H1 (cell line): Measurements from ENCODE around the gene RWDD4. TPM values are rescaled to one million over a fixed set of nuclear protein-coding genes. Genes with fewer than 3 reads are reported as not detected.

Source experiments
- CTCF ChIA-PET: fragments of 300-600 bp; sonication (Branson Sonifier 250); formaldehyde crosslinking; loops from one replicate; lab custom pipeline; 2021; ENCODE audit not compliant: partially characterized antibody; lab: Charles Lee
- POLR2A ChIA-PET: fragments of 300-600 bp; sonication (Branson Sonifier 250); formaldehyde crosslinking; loops from one replicate; lab custom pipeline; 2021; ENCODE audit warnings: inconsistent platforms; ENCODE audit not compliant: partially characterized antibody; lab: Charles Lee
- DNase-seq, 2 experiments: peaks; one replicate each; pipeline versions ENCODE4 v3.0.0 to v3.0.0-alpha.2; 2010 to 2022; ENCODE audit warnings: low spot score in 2 of 2, low read depth in 1 of 2, mixed read lengths in 1 of 2
- FAIRE-seq: peaks from 2 replicates; lab custom pipeline; 2011; peaks lifted over from hg19 to GRCh38; lab: Jason Lieb, UNC
- H2AFZ ChIP-seq: 2 replicates; pipeline ENCODE4 v1.8.1; 2012; ENCODE audit warnings: low read length, inconsistent platforms
- H2AK5ac ChIP-seq: 2 replicates; pipeline ENCODE4 v1.6.1; 2013; ENCODE audit warnings: low read depth, low read length
- H2BK120ac ChIP-seq: replicated peaks from 2 replicates; pipeline ENCODE3; 2013; ENCODE audit warnings: low read depth, low read length, inconsistent platforms
- H2BK12ac ChIP-seq: 2 replicates; pipeline ENCODE4 v1.6.1; 2013; ENCODE audit warnings: low read depth, low read length
- H2BK15ac ChIP-seq: 2 replicates; pipeline ENCODE4 v1.6.1; 2013; ENCODE audit warnings: low read length
- H2BK20ac ChIP-seq: 2 replicates; pipeline ENCODE4 v1.6.1; 2013; ENCODE audit warnings: low read length
- H2BK5ac ChIP-seq: 2 replicates; pipeline ENCODE4 v1.6.1; 2013; ENCODE audit warnings: low read depth, low read length
- H3K14ac ChIP-seq: 2 replicates; pipeline ENCODE4 v1.6.1; 2013; ENCODE audit warnings: inconsistent platforms; ENCODE audit not compliant: insufficient read length
- H3K18ac ChIP-seq: 2 replicates; pipeline ENCODE4 v1.6.1; 2013; ENCODE audit warnings: low read length; ENCODE audit errors: extremely low read depth
- H3K23ac ChIP-seq: 2 replicates; pipeline ENCODE4 v1.6.1; 2013; ENCODE audit warnings: inconsistent platforms; ENCODE audit not compliant: insufficient read length
- H3K23me2 ChIP-seq: 2 replicates; pipeline ENCODE4 v1.6.1; 2013; ENCODE audit warnings: low read depth, low read length
- H3K27ac ChIP-seq: 2 replicates; pipeline ENCODE4 v1.6.1; 2011; ENCODE audit warnings: low read depth, low read length, inconsistent platforms
- H3K27me3 ChIP-seq, 4 experiments: replicated peaks in 1 of 4; 1 replicate in 1 of 4; 2 replicates in 3 of 4; pipeline versions ENCODE4 v1.6.1 to v1.8.1; 2011 to 2013; ENCODE audit warnings: low read length in 3 of 4, mild to moderate bottlenecking in 3 of 4, inconsistent platforms in 2 of 4, mixed read lengths in 2 of 4, moderate library complexity in 1 of 4; ENCODE audit not compliant: control insufficient read depth in 3 of 4, insufficient read depth in 3 of 4; ENCODE audit errors: extremely low read depth in 1 of 4
- H3K36me3 ChIP-seq, 4 experiments: 2 replicates each; pipeline versions ENCODE4 v1.6.1 to v1.8.1; 2011 to 2013; ENCODE audit warnings: mild to moderate bottlenecking in 4 of 4, low read length in 3 of 4, moderate library complexity in 2 of 4, control low read depth in 1 of 4, inconsistent platforms in 1 of 4; ENCODE audit not compliant: insufficient read depth in 4 of 4, control insufficient read depth in 2 of 4
- H3K4ac ChIP-seq: replicated peaks from 2 replicates; pipeline ENCODE3; 2013; ENCODE audit warnings: low read length, low read depth, mixed read lengths, inconsistent platforms; ENCODE audit not compliant: insufficient read length
- H3K4me1 ChIP-seq, 4 experiments: replicated peaks in 1 of 4; 1 replicate in 1 of 4; 2 replicates in 3 of 4; pipeline versions ENCODE4 v1.6.1 to v1.8.1; 2011 to 2013; ENCODE audit warnings: low read length in 3 of 4, inconsistent platforms in 2 of 4, mixed read lengths in 1 of 4; ENCODE audit not compliant: insufficient read depth in 4 of 4, control insufficient read depth in 3 of 4
- H3K4me2 ChIP-seq, 2 experiments: 2 replicates each; pipeline versions ENCODE4 v1.6.1 to v1.8.1; 2011 to 2013; ENCODE audit warnings: low read depth in 2 of 2, low read length in 2 of 2, control low read depth in 1 of 2, inconsistent platforms in 1 of 2, mild to moderate bottlenecking in 1 of 2; ENCODE audit not compliant: insufficient read depth in 1 of 2
- H3K4me3 ChIP-seq, 4 experiments: fragments of 200-600, 300-600 bp in 1 of 4; sonication (generic), shearing (Covaris generic), sonication (Bioruptor Twin) in 1 of 4; 2 replicates each; pipeline versions ENCODE4 v1.5.1 to v1.8.1; 2011 to 2016; ENCODE audit warnings: low read length in 4 of 4, low read depth in 3 of 4, control low read depth in 2 of 4, inconsistent platforms in 2 of 4, mild to moderate bottlenecking in 2 of 4, mixed read lengths in 1 of 4, moderate library complexity in 1 of 4; ENCODE audit not compliant: insufficient read depth in 2 of 4; ENCODE audit errors: extremely low read depth in 1 of 4
- H3K56ac ChIP-seq: replicated peaks from 2 replicates; pipeline ENCODE3; 2013; ENCODE audit warnings: low read depth, mild to moderate bottlenecking, mixed read lengths, low read length, inconsistent platforms; ENCODE audit not compliant: insufficient read length
- H3K79me1 ChIP-seq: 2 replicates; pipeline ENCODE4 v1.6.1; 2013; ENCODE audit warnings: low read depth, low read length, control low read depth
- H3K79me2 ChIP-seq, 2 experiments: 2 replicates each; pipeline versions ENCODE4 v1.6.1 to v1.8.1; 2012 to 2013; ENCODE audit warnings: low read length in 2 of 2, mild to moderate bottlenecking in 2 of 2, inconsistent platforms in 1 of 2; ENCODE audit not compliant: insufficient read depth in 2 of 2, control insufficient read depth in 1 of 2
- H3K9ac ChIP-seq, 4 experiments: replicated peaks in 1 of 4; 1 replicate in 1 of 4; 2 replicates in 3 of 4; pipeline versions ENCODE4 v1.6.1 to v1.8.1; 2011 to 2013; ENCODE audit warnings: low read depth in 3 of 4, low read length in 3 of 4, control low read depth in 2 of 4, mild to moderate bottlenecking in 2 of 4, moderate library complexity in 2 of 4, inconsistent platforms in 1 of 4; ENCODE audit errors: extremely low read depth in 1 of 4
- H3K9me3 ChIP-seq, 2 experiments: 2 replicates each; pipeline versions ENCODE4 v1.6.1 to v1.8.1; 2012 to 2013; ENCODE audit warnings: mild to moderate bottlenecking in 2 of 2, moderate library complexity in 2 of 2, control low read depth in 1 of 2, inconsistent platforms in 1 of 2, low read depth in 1 of 2, low read length in 1 of 2, mixed read lengths in 1 of 2; ENCODE audit not compliant: insufficient read depth in 2 of 2
- H4K20me1 ChIP-seq, 2 experiments: replicated peaks in 1 of 2; 2 replicates each; pipeline versions ENCODE3 to v1.8.1; 2011 to 2013; ENCODE audit warnings: inconsistent platforms in 2 of 2, low read length in 2 of 2, mild to moderate bottlenecking in 1 of 2; ENCODE audit not compliant: insufficient read depth in 2 of 2, control insufficient read depth in 1 of 2
- H4K5ac ChIP-seq: 2 replicates; pipeline ENCODE4 v1.6.1; 2013; ENCODE audit warnings: low read length, low read depth, mixed read lengths, inconsistent platforms; ENCODE audit not compliant: insufficient read length
- H4K8ac ChIP-seq: 2 replicates; pipeline ENCODE4 v1.8.0; 2013; ENCODE audit warnings: mild to moderate bottlenecking, moderate library complexity, low read length, inconsistent platforms; ENCODE audit not compliant: insufficient read depth; ENCODE audit errors: extremely low read depth
- H4K91ac ChIP-seq: replicated peaks from 2 replicates; pipeline ENCODE3; 2013; ENCODE audit warnings: low read length, mixed read lengths, inconsistent platforms; ENCODE audit not compliant: insufficient read length
- BRCA1 ChIP-seq: IDR thresholded peaks from 2 replicates; pipeline ENCODE4 v1.6.1; 2012; ENCODE audit warnings: low read depth, low read length, improper control_type of control experiment
- CHD2 ChIP-seq: IDR thresholded peaks from 2 replicates; pipeline ENCODE4 v1.6.1; 2012; ENCODE audit warnings: low read length, improper control_type of control experiment
- EP300 ChIP-seq, 2 experiments: IDR thresholded peaks; 1 replicate in 1 of 2; 2 replicates in 1 of 2; pipeline ENCODE4 v1.6.1; 2011 to 2012; ENCODE audit warnings: low read depth in 2 of 2, low read length in 2 of 2, mild to moderate bottlenecking in 2 of 2, borderline replicate concordance in 1 of 2, inconsistent platforms in 1 of 2, moderate library complexity in 1 of 2
- KDM4A ChIP-seq: IDR thresholded peaks from one replicate; pipeline ENCODE4 v1.7.1; 2012; ENCODE audit warnings: low read depth, mild to moderate bottlenecking, moderate library complexity, low read length, inconsistent platforms; ENCODE audit not compliant: severe bottlenecking
- KDM5A ChIP-seq: fragments of 200-600 bp; IDR thresholded peaks from 2 replicates; pipeline ENCODE4 v1.7.1; 2012; ENCODE audit warnings: mild to moderate bottlenecking, low read length, inconsistent platforms, mixed read lengths
- MAFK ChIP-seq: IDR thresholded peaks from 2 replicates; pipeline ENCODE4 v1.6.1; 2012; ENCODE audit warnings: low read depth, mild to moderate bottlenecking, improper control_type of control experiment, low read length
- NRF1 ChIP-seq: IDR thresholded peaks from 2 replicates; pipeline ENCODE4 v1.6.1; 2011; ENCODE audit warnings: mild to moderate bottlenecking, low read depth, low read length, improper control_type of control experiment
- RBBP5 ChIP-seq: IDR thresholded peaks from 2 replicates; pipeline ENCODE4 v1.7.1; 2012; ENCODE audit warnings: low read depth, mild to moderate bottlenecking, inconsistent platforms, low read length, moderate library complexity, borderline replicate concordance
- SAP30 ChIP-seq: fragments of 300-600 bp; sonication (generic); IDR thresholded peaks from 2 replicates; pipeline ENCODE4 v1.7.1; 2012; ENCODE audit warnings: low read length, moderate library complexity, mild to moderate bottlenecking, inconsistent platforms; ENCODE audit not compliant: insufficient read depth, insufficient replicate concordance
- SIRT6 ChIP-seq: IDR thresholded peaks from one replicate; pipeline ENCODE4 v1.7.1; 2012; ENCODE audit warnings: low read length, inconsistent platforms
- SIX5 ChIP-seq: IDR thresholded peaks from 2 replicates; pipeline ENCODE4 v1.6.1; 2011; ENCODE audit warnings: mild to moderate bottlenecking, low read depth, low read length
- SUZ12 ChIP-seq: fragments of 200-600 bp; sonication (generic); IDR thresholded peaks from 2 replicates; pipeline ENCODE4 v1.6.1; 2012; ENCODE audit warnings: mild to moderate bottlenecking, inconsistent platforms, low read length, moderate library complexity, mixed read lengths
- WGBS, 2 experiments: shearing (Covaris generic) in 1 of 2; methylation state at CpG; one replicate each; pipeline versions ENCODE4 v1.1.6 to v1.1.7; 2013 to 2015; ENCODE audit warnings: low lambda C conversion rate in 2 of 2, mixed read lengths in 2 of 2, inconsistent platforms in 1 of 2, low coverage in 1 of 2, missing lambda C conversion rate in 1 of 2; ENCODE audit not compliant: insufficient replicate concordance in 2 of 2, insufficient coverage in 1 of 2, insufficient read length in 1 of 2; ENCODE audit errors: extremely low coverage in 1 of 2, missing lambda C conversion rate in 1 of 2; 5-methylcytosine and 5-hydroxymethylcytosine counted together
- polyA plus RNA-seq, 7 experiments: library from polyadenylated mRNA; depleted of rRNA in 3 of 7; stranded (reverse) in 5 of 7; unstranded in 2 of 7; fragments of >200 nt in 5 of 7; fragments of 200-250 nt in 2 of 7; gene quantifications; 1 replicate in 5 of 7; 2 replicates in 1 of 7; 4 replicates in 1 of 7; pipeline versions ENCODE4 v1.2.1 to v1.2.3, GENCODE V29; 2011 to 2013; ENCODE audit warnings: missing spikeins in 2 of 7, mixed read lengths in 2 of 7
- total RNA-seq: library from RNA; stranded (reverse); fragmentation: NEBNext Ultra II Directional; extraction: Animal tissue kit (Norgen Biotek cat#: 25700); gene quantifications from 2 replicates; pipeline ENCODE4 v1.2.1, GENCODE V29; 2021
- TF ChIP-seq, protein P1 (sequence below): IDR thresholded peaks from 2 replicates; pipeline ENCODE4 v1.6.1; 2012; ENCODE audit warnings: inconsistent platforms

RWDD4 gene
- total and polyA plus RNA-seq, 2 of the 8 experiments (the other 6 are each of a cell fraction or from before 2014, with no cell fraction given), result 5.4 to 18.9 TPM

DNA sequence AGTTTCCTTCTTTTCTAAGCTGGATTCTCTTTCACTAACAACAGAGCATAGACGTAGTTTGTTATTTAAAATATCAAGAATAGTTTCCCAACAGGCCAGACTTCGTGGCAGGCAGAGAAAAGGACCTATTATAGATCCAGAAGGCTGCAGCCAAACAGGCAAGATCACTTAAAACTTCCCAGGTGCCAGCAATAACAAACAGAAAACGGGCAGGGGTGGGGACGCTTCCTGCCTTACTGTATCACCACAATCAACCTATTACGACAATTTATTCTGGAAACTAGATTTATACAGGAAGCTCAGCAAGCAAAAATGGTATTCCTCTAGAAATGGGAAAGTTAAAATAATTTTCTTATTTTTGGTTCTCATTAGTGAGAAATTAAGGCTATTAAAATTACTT lies 22.1 kb downstream of the RWDD4 start:
- no peak overlapping the region for H2BK20ac ChIP-seq
- 56% methylated on average over 5 of the region's 5 CpGs; no CpG with 5 or more reads in 1 of the 2 experiments for WGBS, 2 experiments

More for the DNA sequence above, 22.1 kb downstream of the RWDD4 start:
- Histone ChIP-seq H3K9me3 (no peaks in the 10 kb centered on the region), H2BK5ac (no peak overlapping the region), H3K9ac (no peak overlapping the region), H4K8ac (no peak overlapping the region), H2BK120ac (no peak overlapping the region), H2BK12ac (no peak overlapping the region), H4K91ac (no peak overlapping the region), H3K79me2 (no peaks in the 10 kb centered on the region), H3K27ac (no peak overlapping the region), H3K4me3 (no peak overlapping the region), H3K4me2 (no peak overlapping the region), H2BK15ac (no peak overlapping the region), H2AFZ (no peak overlapping the region; the same call in 1 of the 2 replicates), H3K23ac (no peak overlapping the region), H3K36me3 (peaks cover 0 to 3% (median 0%) of the 10 kb centered on the region in 4 experiments; a peak in 1 of 8 replicates), H4K5ac (no peak overlapping the region), H3K27me3 (no peaks in the 10 kb centered on the region), H4K20me1 (no peaks in the 10 kb centered on the region), H3K14ac (no peak overlapping the region), H3K4me1 (peaks cover 2 to 9% (median 5%) of the 10 kb centered on the region in 4 experiments; a peak in 6 of 7 replicates), H2AK5ac (no peak overlapping the region), H3K56ac (no peak overlapping the region), H3K4ac (no peak overlapping the region), H3K79me1 (no peaks in the 10 kb centered on the region), H3K18ac (no peak overlapping the region), H3K23me2 (no peaks in the 10 kb centered on the region)
- POLR2A ChIA-PET, result no interaction called here
- CTCF ChIA-PET, result interaction anchor here (1.1 to 1.7 kb wide), 3 partner anchors 11 to 166 kb away, joined by 3 to 5 read pairs (median 4); no protein-coding TSS in a partner anchor
- DNase-seq (no peak), FAIRE-seq (no peak)
- TF ChIP-seq, protein P1, sequence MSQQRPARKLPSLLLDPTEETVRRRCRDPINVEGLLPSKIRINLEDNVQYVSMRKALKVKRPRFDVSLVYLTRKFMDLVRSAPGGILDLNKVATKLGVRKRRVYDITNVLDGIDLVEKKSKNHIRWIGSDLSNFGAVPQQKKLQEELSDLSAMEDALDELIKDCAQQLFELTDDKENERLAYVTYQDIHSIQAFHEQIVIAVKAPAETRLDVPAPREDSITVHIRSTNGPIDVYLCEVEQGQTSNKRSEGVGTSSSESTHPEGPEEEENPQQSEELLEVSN, result no peak
- TF ChIP-seq EP300 (IDR thresholded peaks at IDR 0.05; ENCODE audit: borderline replicate concordance in 1 of 2, low read depth in 2 of 2, low read length in 2 of 2), result no peak
- TF ChIP-seq MAFK, result no peak
- TF ChIP-seq SAP30, result no peak
- no peak for TF ChIP-seq NRF1
- TF ChIP-seq SIRT6, result no peak
- TF ChIP-seq CHD2, result no peak
- no peak for TF ChIP-seq SUZ12
- TF ChIP-seq SIX5, result no peak
- no peak for TF ChIP-seq BRCA1
- TF ChIP-seq KDM4A, result no peak
- TF ChIP-seq KDM5A, result no peak
- no peak for TF ChIP-seq RBBP5
